Measurements from ENCODE around the gene MPP2.
"Not testable (repeated sequence)": the region's sequence is repeated elsewhere in the genome, so short reads cannot be mapped to it uniquely, and the experiment has no call there.

The MPP2 gene

GRCh38 chr17:43873815-43874214, 33.5 kb downstream of the MPP2 start:
- DNase-seq = no peak

- DNase-seq = no peak
These were observed 34.2 kb downstream of the MPP2 start for GRCh38 chr17:43873091-43873490.

- DNase-seq = no peak
These were observed 35.2 kb downstream of the MPP2 start for GRCh38 chr17:43871946-43872690.

GRCh38 chr17:43869031-43869430, 38.3 kb downstream of the MPP2 start:
- DNase-seq = not testable (repeated sequence)

- DNase-seq = no peak
These were observed 38.9 kb downstream of the MPP2 start for GRCh38 chr17:43868226-43868994.

GRCh38 chr17:43864161-43864984, 43.0 kb downstream of the MPP2 start:
- DNase-seq = no peak

GRCh38 chr17:43861960-43862359, 45.4 kb downstream of the MPP2 start:
- no peak for DNase-seq

GRCh38 chr17:43860927-43861622, 46.3 kb downstream of the MPP2 start:
- no peak for DNase-seq

- DNase-seq = no peak
These were observed 47.1 kb downstream of the MPP2 start for GRCh38 chr17:43860077-43860725.

GRCh38 chr17:43857957-43858600, 49.3 kb downstream of the MPP2 start:
- DNase-seq = no peak

- DNase-seq = no peak
These were observed 50.2 kb downstream of the MPP2 start for GRCh38 chr17:43857141-43857540.

- no peak for DNase-seq
These were observed 51.2 kb downstream of the MPP2 start for GRCh38 chr17:43856141-43856540.

GRCh38 chr17:43855061-43855460, 52.3 kb downstream of the MPP2 start:
- DNase-seq = no peak

- DNase-seq = no peak
These were observed 52.8 kb downstream of the MPP2 start for GRCh38 chr17:43854498-43854897.

GRCh38 chr17:43853546-43853945, 53.8 kb downstream of the MPP2 start:
- no peak for DNase-seq

- DNase-seq = no peak
These were observed 54.8 kb downstream of the MPP2 start for GRCh38 chr17:43852571-43852970.

- DNase-seq = no peak
These were observed 58.2 kb downstream of the MPP2 start for GRCh38 chr17:43849116-43849515.

GRCh38 chr17:43848601-43849000, 58.7 kb downstream of the MPP2 start:
- no peak for DNase-seq

GRCh38 chr17:43846963-43847371, 60.4 kb downstream of the MPP2 start, which contains the start of gene CD300LG:
CD300LG (plus strand) TSS chr17:43847176; CDS start chr17:43847217, 41 bp downstream.
- DNase-seq = no peak

- peak; percentile 29 for DNase-seq
These were observed 61.1 kb downstream of the MPP2 start for GRCh38 chr17:43846221-43846712.

GRCh38 chr17:43845766-43846165, 61.6 kb downstream of the MPP2 start:
- no peak for DNase-seq

Data from NK-92 treated with Interleukin-12 subunit alpha and Interleukin-12 subunit beta, amount 100 ng/mL, for 24 hours (cell line).